Activated naive CD4-positive, alpha-beta T cell treated with anti-CD3 and anti-CD28 coated beads, Interleukin-2, amount 50 U/mL, for 72 hours (primary cell): ENCODE results near the gene LRP4. TPM values are rescaled to one million over a fixed set of nuclear protein-coding genes. Genes with fewer than 3 reads are reported as not detected.

Source experiments
- ATAC-seq, 2 donors: fragments of 150-1000 bp; cut with Tn5 transposase; 2 replicates each; pipeline ENCODE4 v1.10.0; 2021; ENCODE audit warnings: mild to moderate bottlenecking in 2 of 2, moderate library complexity in 2 of 2
- DNase-seq, 2 donors: peaks; one replicate each; pipeline ENCODE4 v3.0.0; 2021 to 2022; ENCODE audit warnings: low spot score in 2 of 2
- H3K27ac Mint-ChIP-seq, 2 donors: one replicate each; pipeline ENCODE4 v1.8.0; 2022; ENCODE audit warnings: mild to moderate bottlenecking in 2 of 2, mixed read lengths in 2 of 2
- H3K36me3 Mint-ChIP-seq, 2 donors: one replicate each; pipeline ENCODE4 v1.8.0; 2022; ENCODE audit warnings: mixed read lengths in 2 of 2
- H3K9me3 Mint-ChIP-seq, 2 donors: one replicate each; pipeline ENCODE4 v1.8.0; 2022; ENCODE audit warnings: mixed read lengths in 2 of 2
- total RNA-seq, 2 donors: library from RNA; stranded (reverse); gene quantifications; one replicate each; pipeline ENCODE4 v1.2.3, GENCODE V29; 2022

The LRP4 gene
- total RNA-seq, 2 donors from 2014 or later, result 0.18 TPM; not detected in 1

- Mint-ChIP-seq H3K9me3 (no peaks in the 10 kb centered on the region), H3K36me3 (peaks cover 7 to 25% of the 10 kb centered on the region in 2 donors), H3K27ac (no peak overlapping the region)
- ATAC-seq (no peak), DNase-seq (no peak)
These were observed 78.2 kb downstream of the LRP4 start for GRCh38 chr11:46840116-46840515.

DNA sequence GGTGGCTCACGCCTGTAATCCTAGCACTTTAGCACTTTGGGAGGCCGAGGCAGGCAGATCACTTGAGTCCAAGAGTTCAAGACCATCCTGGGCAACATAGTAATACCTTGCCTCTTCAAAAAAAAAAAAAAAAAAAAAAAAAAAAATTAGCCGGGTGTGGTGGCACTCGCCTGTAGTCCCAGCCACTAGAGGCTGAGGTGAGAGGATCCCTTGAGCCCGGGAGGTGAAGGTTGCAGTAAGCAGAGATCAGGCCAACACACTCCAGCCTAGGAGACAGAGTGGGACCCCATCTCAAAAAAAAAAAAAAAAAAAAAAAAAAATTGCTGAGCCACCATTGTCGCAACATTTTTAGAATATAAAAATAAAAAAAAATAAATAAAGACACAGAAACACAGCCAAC lies 79.8 kb downstream of the LRP4 start:
- H3K36me3 Mint-ChIP-seq, result peaks cover 4 to 13% of the 10 kb centered on the region in 2 donors
- ATAC-seq (no peak), DNase-seq (no peak)
- H3K9me3 Mint-ChIP-seq, result no peaks in the 10 kb centered on the region
- H3K27ac Mint-ChIP-seq, result no peak overlapping the region

GRCh38 chr11:46837860-46838259 lies 80.5 kb downstream of the LRP4 start:
- ATAC-seq (no peak), DNase-seq (no peak)
- Mint-ChIP-seq H3K36me3 (peaks cover 0 to 6% of the 10 kb centered on the region in 2 donors), H3K27ac (no peak overlapping the region), H3K9me3 (no peaks in the 10 kb centered on the region)

DNA sequence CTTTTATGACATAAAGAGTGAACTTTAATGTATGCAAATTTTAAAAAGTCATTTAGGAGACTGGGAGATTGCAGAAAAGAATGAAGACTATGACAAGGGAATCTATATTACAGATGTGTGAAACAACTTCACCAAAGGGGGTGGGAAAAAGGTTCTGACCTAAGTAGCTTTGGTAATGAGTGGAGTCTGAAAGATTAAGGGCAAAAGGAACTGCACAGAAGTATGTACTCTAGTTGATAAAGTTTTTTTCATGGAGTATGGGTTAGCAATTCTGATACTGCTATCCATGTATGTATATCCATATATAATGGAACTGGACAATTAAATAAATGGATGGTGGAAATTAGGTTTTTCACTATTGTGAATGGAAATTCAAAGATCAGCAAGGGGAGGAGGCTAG lies 81.5 kb downstream of the LRP4 start:
- ATAC-seq, result no peak
- DNase-seq, result no peak
- Mint-ChIP-seq H3K27ac (no peak overlapping the region), H3K36me3 (peaks cover 0 to under 1% of the 10 kb centered on the region in 2 donors), H3K9me3 (no peaks in the 10 kb centered on the region)

- DNase-seq, result no peak
- Mint-ChIP-seq H3K27ac (no peak overlapping the region), H3K36me3 (no peaks in the 10 kb centered on the region), H3K9me3 (no peaks in the 10 kb centered on the region)
- no peak for ATAC-seq
These were observed 81.9 kb downstream of the LRP4 start for GRCh38 chr11:46836431-46836830.

DNA sequence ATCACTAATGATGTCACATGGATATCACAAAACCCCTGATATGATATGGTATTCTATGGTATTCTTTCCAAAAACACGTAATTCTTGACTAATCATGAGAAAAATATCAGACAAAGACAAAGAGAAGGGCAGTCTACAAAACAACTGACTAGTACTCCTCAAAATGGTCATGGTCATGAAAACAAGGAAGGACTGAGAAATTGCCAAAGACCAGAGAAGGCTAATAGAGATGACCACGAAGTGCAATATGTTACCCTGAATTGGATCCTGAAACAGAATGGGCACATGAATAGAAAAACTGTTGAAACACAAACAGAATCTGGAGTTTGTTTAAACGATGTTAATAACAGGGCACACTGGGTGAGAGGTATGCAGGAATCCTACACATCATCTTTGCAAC lies 82.5 kb downstream of the LRP4 start:
- Mint-ChIP-seq H3K9me3 (no peaks in the 10 kb centered on the region), H3K36me3 (no peaks in the 10 kb centered on the region), H3K27ac (no peak overlapping the region)
- ATAC-seq (no peak), DNase-seq (no peak)

DNA sequence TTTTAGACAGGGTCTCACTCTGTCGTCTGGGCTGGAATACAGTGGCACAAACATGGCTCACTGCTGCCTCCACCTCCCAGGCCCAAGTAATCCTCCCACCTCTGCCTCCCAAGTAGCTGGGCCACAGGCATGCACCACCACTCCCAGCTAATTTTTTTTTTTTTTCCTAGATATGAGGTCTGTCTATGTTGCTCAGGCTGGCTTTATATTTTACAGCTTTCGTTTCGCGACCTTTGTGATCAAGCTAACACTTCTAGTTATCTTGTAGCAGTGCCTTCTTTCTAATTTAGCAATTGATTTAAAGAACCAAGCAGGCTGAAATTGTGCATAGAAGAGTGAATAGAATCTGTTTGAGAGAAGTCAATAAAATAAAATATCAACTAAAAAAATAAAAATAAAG lies 83.5 kb downstream of the LRP4 start:
- no peak for DNase-seq
- Mint-ChIP-seq H3K9me3 (no peaks in the 10 kb centered on the region), H3K36me3 (no peaks in the 10 kb centered on the region), H3K27ac (no peak overlapping the region)
- no peak for ATAC-seq

GRCh38 chr11:46832511-46833214 lies 85.7 kb downstream of the LRP4 start:
- ATAC-seq, result no peak
- H3K27ac Mint-ChIP-seq, result no peak overlapping the region
- no peak for DNase-seq
- H3K9me3 Mint-ChIP-seq, result no peaks in the 10 kb centered on the region
- no peaks in the 10 kb centered on the region for H3K36me3 Mint-ChIP-seq

DNA sequence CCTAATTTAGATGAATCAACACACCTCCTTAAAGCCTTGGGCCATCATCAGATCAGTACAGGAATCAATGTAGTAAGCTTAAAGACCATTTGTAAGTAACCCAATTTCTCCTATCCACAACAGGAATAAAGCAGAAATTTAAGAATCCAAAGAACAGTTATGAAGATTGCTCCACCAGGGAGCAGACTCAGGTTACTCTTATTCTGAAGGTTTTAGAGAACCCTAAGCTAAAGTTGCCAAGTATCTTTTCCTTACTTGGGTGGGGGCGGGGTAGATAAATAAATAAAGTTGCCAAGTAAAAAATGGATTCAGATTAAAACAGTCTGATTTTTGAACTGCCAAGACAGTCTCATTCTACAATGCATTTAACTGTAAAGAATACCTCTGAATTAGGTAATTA lies 90.4 kb downstream of the LRP4 start:
- Mint-ChIP-seq H3K27ac (no peak overlapping the region), H3K9me3 (no peaks in the 10 kb centered on the region), H3K36me3 (no peaks in the 10 kb centered on the region)
- no peak for DNase-seq
- ATAC-seq, result no peak

DNA sequence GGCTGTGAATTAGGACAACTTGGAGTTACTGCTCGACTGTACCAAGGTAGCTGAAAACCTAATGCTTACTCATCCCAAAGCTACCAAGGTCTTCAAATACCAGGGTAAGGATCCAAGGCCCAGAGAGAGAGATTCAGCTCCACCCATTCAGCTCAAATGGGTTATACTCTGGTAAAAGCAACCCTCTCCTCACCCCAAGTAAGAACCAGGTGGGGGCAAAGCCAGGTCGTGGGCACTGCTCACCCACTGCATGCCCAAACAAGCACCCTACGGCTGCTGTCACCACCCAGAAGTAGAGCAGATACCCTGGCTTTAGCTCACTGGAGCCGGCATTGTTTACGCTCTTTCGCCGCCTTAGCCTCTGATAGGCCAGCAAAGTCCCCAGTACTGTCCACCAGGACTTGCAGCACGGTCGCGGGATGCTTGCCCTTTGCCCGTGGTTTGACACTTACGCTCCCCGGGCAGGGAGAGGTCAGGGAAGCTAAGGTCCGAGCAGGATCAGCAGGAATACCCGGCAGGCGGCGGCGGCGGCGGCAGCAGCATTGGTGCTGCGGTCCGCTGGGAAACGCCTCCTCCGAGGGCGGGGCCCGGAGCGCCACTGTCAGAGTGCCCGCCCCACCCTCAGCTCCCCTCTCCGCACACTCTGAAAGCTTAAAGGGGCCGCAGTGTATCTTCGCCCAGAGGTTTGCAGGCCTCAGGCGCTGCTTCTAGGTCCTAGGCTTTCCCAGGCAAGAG lies 91.9 kb downstream of the LRP4 start:
- Mint-ChIP-seq H3K9me3 (no peaks in the 10 kb centered on the region), H3K27ac (peak overlapping the region in 1 of 2 donors; percentile 25), H3K36me3 (no peaks in the 10 kb centered on the region)
- peak in 1 of 2 donors; percentile 69 for DNase-seq
- ATAC-seq, result peak; percentile 96 to 100

DNA sequence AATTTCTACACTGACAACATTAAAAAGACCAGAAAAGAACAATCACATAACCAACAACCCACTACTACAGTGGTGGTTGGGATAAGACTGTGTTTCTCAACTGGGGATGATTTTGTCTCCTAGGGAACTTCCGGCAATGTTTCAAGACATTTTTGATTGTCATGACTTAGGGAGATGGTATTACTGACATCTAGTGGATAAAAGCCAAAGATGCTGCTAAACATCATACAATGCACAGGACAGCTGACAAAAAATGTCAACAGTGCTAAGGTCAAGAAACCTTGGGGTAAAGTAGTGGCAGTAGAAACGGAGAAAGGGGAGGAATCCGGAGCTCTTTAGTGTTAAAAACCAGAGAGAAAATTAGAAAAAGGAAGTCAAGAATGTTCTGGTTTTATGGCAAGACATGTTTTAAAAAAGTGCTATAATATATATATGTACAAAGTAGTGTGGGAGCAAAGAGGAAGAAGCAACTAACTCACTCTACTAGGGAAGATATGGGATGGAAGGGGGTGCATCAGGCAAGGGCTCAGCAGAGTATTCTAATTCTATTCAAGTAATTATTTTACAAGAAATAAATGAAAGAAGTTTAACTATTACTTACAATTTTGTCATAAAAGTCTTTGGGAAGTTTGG lies 109.4 kb downstream of the LRP4 start:
- no peak overlapping the region for H3K27ac Mint-ChIP-seq
- DNase-seq, result no peak
- ATAC-seq, result no peak
- no peaks in the 10 kb centered on the region for H3K9me3 Mint-ChIP-seq
- H3K36me3 Mint-ChIP-seq, result peaks cover 0 to 6% of the 10 kb centered on the region in 2 donors

Other genes starting within 250 kb of the LRP4 start
- gene ARHGAP1, start 217.9 kb downstream of the LRP4 start, total RNA-seq, result 10 to 100 TPM; 39.9 to 46.8 TPM
- 10 to 100 TPM; 13.6 to 16.9 TPM for gene ZNF408, start 217.5 kb downstream of the LRP4 start, total RNA-seq
- gene F2, start 199.3 kb downstream of the LRP4 start, total RNA-seq, result not detected
- 100 to 1,000 TPM; 160 to 188 TPM for gene CKAP5, start 72.3 kb downstream of the LRP4 start, total RNA-seq
- 10 to 100 TPM; 12.5 to 29.2 TPM for gene CSTPP1, start 18.2 kb upstream of the LRP4 start, total RNA-seq